GM18511 (cell line): Measurements from ENCODE around the gene NRP1.
"Not testable (repeated sequence)": the region's sequence is repeated elsewhere in the genome, so short reads cannot be mapped to it uniquely, and the experiment has no call there.

Experiments used
- ATAC-seq: cut with Tn5 transposase; IDR thresholded peaks from one replicate; pipeline ENCODE4 v1.9.1; 2021; ENCODE audit warnings: mild to moderate bottlenecking, moderate library complexity; ENCODE audit not compliant: unreplicated experiment

Gene NRP1

DNA sequence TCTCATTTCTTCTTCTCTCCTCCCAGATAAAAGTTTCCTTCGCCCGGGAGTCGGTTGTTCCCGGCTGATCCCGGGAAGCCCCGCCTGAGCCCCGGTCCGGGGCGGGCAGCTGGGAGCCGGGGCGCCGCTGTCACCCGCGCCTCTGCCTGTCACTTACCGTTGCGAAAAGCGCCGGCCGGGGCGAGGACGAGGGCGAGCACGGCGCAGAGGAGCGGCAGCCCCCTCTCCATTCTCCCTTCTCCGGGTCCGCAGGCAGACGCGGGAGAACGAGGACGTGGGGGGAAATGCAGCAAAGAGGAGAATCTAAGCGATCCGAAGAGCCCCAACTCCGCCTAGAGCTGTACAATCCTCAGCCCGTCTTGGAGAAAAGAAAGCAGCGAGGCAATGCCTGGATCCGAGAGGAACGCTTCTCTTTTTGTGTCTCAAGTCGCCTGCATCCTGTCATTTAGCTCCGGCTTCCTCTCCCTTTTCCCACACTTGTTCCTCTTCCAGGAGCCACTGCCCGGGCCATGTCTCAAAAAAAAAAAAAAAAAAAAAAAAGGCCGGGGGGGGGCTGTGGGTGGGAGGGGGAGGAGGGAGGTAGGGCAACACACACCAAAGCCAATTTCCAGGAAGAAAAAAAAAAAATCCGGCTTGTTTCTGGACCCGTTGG lies at the start of gene NRP1:
TSS of gene NRP1 (minus strand) at position 515 of the 652 bp plus-strand sequence. CDS start at position 230, 285 bp downstream.
- ATAC-seq, result peak; percentile 50

- ATAC-seq, result not testable (repeated sequence)
Observed at GRCh38 chr10:33384201-33384600, 49.7 kb upstream of the NRP1 start.

DNA sequence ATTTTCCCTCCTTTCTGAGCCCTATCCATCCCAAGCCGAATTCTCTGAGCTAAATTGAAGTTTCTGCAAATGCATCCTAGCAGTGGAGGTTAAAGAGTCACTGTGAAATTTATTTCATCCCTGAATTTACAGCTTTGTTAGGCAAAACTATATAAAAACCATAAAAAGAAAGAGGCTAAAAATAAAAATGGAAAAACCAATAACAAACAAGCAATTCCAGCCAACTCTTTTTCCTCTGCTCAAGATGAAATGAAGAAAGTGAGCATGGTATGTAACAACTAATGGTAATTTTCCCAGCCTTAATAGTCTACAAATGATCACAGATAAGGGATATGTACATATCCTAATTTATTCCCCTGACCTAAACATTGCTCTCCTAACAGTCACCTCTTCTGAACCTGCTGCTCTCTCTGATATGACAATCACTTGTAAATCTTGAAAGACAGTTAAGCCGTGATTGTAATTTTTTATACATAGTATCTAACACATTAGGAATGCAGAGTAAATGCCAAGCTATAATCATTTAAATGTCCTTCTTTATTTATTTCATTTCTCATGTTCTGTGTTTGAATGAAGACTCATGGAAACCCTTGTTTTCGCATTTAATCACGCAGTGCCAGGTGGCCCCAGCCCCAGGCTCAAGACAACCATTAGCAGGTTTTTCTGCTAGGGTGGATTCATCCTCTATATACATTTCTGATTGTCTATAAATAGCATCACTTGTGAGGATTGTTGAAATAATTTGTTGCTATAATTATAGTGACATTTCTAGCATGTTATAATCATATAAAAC lies 48.6 kb upstream of the NRP1 start:
- ATAC-seq, result no peak

DNA sequence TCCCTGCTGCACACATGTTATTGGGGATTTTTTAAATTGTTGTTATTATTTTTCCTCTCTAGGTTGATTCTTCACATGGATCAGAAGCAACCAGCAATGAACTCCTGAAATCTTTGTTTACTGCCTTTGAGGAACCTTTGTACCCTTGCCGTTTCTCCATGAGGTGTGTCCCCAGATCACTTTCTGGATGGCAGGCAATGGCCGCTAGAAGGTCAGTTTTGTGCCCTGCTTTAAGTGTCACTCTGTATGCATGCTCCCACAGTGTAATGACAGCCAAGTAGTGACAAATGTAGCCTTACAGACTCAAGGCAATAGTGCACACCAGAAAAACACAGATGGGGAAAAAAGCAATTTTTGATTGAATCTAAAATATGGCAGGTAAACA lies 47.7 kb upstream of the NRP1 start:
- no peak for ATAC-seq

- ATAC-seq, result no peak
Observed at GRCh38 chr10:33381451-33382215, 47.2 kb upstream of the NRP1 start.

DNA sequence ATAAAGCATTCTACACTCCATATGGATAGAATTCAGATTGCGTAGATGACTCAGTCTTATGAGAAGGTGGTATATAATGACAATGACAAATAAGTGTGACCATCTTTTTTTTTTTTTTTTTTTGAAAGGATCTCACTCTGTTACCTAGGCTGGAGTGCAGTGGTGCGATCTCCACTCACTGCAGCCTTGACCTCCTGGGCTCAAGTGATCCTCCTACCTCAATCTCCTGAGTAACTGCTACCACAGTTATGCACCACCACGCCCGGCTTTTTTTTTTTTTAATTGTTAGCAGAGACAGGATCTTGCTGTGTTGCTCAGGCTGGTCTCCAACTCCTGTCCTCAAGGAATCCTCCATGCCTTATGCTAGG lies 43.2 kb upstream of the NRP1 start:
- ATAC-seq, result no peak

GRCh38 chr10:33376976-33377657 lies 42.6 kb upstream of the NRP1 start:
- no peak for ATAC-seq

GRCh38 chr10:33376476-33376875 lies 42.0 kb upstream of the NRP1 start:
- no peak for ATAC-seq

DNA sequence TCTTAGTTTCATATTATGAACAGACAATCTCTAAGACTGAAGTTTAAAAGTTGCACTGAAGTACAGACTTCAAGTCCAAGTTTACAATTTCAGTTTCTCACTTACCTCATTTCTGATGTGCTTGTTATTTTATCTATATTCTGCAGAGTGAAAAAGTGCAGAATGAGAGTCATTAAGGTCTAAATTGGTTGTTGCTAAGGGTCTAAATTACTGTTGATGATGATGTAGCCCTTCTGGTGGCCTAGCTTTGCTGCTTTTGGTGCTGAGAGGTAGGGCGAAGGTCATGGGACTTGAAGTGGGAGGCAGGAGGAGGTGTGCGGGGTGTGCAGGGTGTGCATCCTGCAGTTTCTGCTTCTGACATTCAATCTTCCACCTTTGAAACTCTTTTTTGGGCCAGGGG lies 38.8 kb upstream of the NRP1 start:
- no peak for ATAC-seq

- no peak for ATAC-seq
Observed at GRCh38 chr10:33371234-33371633, 36.8 kb upstream of the NRP1 start.

GRCh38 chr10:33370434-33370930 lies 36.0 kb upstream of the NRP1 start:
- no peak for ATAC-seq

- no peak for ATAC-seq
Observed at GRCh38 chr10:33368086-33368485, 33.6 kb upstream of the NRP1 start.

DNA sequence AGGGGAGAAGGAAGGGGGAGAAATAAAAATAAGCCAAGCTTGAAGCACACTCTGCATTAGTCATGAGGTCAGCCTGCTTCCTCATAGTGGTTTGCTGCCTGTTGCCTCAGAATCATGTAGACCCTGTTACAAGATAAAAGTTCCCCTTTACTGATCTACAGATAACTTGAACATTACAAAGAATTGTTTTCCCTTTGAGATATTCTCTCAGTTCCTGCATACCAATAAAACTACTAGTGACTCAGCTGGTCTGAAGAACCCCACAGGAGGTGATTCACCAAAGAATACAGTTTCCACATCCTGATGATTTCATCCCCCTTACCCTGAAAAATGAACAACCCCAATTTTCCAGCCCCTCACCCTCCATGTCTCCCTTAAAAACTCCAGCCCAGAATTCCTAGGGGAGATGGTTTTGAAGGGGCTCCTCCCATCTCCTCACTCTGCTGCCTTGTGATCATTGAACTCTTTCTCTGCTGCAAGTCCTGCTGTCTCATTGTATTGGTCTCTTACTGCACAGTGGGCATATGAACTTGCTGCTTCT lies 31.5 kb upstream of the NRP1 start:
- ATAC-seq, result no peak

DNA sequence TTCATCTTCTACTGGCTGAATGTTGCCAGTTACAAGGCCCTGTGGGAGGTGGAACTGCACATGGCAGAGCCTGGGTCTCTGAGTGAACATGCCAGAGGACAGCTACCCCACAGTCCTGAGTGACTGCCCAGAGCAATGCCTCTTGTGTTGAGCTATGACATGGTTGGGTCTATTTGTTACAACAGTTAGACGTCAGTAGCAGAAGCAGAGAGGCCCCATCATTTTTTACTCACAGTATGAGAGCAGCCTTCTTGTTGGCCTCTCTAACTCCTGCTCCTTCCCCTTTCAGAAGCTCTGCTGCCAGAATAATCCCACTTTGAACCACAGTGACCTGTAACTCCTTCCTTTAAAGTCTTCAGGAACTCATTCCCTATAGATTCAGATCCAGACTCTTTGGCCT lies 30.8 kb upstream of the NRP1 start:
- no peak for ATAC-seq

DNA sequence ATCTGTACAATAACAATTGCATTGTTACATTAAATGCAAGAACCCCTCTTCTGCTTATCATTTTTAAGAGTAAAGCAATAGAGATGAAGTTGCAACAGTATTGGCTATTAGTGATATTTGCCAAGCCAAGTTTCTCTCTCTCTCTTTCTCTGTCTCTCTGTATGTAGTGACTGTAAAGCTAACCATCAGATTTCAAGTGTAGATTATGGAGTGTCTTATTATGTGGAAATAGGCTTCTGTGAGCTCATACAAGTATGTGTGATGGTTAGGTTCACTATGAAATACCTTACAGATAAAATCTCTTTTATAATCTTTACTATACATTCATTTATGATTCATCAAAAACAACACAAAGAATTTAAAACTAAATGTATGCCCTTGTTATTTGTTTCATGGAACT lies 28.6 kb upstream of the NRP1 start:
- no peak for ATAC-seq

GRCh38 chr10:33358016-33358415 lies 23.5 kb upstream of the NRP1 start:
- ATAC-seq, result no peak

GRCh38 chr10:33355274-33355673 lies 20.8 kb upstream of the NRP1 start:
- ATAC-seq, result no peak

GRCh38 chr10:33353853-33354252 lies 19.4 kb upstream of the NRP1 start:
- no peak for ATAC-seq

DNA sequence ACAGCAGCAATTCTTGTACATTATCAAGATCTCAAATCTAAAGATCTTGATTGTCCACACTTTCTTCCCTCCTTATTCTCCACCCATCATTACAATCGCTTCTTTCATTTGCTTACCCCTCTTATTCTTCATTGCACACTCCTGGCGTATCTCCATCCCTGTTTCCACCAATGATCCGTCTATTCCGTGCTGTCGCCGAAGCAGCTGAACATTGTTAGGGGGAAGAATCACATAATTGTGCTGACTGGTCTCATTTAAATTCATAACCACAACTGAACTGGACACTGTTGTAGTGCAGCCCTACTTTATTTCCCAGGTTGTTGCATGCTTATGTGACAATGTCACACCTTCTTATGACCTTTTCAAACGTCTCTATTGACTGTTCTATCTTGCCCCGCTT lies 18.9 kb upstream of the NRP1 start:
- no peak for ATAC-seq

DNA sequence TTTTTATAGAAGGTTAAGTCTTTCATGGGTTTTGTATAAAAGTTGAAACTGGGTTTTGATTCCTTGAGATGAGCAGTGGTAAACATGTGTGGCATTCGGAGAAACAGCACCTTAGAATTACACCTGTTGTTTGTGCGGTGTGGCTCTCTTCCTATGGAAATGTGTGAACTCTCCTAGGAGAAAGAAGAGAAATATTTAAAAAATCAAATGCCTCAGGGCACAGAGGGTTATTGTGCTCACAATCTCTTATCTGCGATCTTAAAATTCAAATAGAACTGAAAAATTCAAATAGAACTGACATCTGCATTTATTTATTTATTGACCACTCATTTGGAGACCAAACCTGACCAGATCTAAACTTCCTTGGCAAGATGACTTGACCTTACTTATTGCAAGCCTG lies 18.1 kb upstream of the NRP1 start:
- ATAC-seq, result no peak

GRCh38 chr10:33352175-33352574 lies 17.7 kb upstream of the NRP1 start:
- no peak for ATAC-seq
